ENCODE data around the gene MAN1A2. TPM values are rescaled to one million over a fixed set of nuclear protein-coding genes. Genes with fewer than 3 reads are reported as not detected.

MAN1A2 gene
- polyA plus RNA-seq, 3 donors = 4.0 to 10.5 (median 7.2) TPM

DNA sequence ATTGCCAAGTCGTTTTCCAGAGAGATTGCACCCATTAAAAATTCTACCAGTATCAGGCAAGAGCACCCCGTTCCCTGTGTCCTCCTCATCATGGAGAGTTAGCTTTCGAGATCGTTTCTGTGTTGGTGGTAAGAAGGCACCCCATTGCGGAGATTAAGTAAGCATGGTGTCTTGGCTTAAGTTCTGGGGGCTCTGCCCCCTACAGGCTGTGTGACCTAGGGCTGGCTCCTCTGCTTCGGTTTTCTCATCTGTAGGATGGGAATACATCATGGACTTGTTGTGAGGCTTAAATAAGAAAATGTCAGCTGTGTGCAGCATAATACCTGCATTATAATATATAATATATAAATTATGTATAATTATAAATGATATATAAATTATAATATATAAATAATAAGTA lies 201.8 kb downstream of the MAN1A2 start:
- Mint-ChIP-seq H3K36me3 (no peaks in the 10 kb centered on the region), H3K4me3 (no peak overlapping the region), H3K4me1 (peaks cover 17% of the 10 kb centered on the region), H3K27ac (no peak overlapping the region), H3K27me3 (ENCODE audit: low read depth in 3 of 3) (peaks cover 0 to 5% (median 4%) of the 10 kb centered on the region in 3 donors), H3K9me3 (no peaks in the 10 kb centered on the region)
- no peaks in the 10 kb centered on the region for H4K20me1 ChIP-seq (ENCODE audit: insufficient read depth, low read length)
- peaks cover 8 to 13% of the 10 kb centered on the region in 2 donors for H3K4me1 ChIP-seq (ENCODE audit: control insufficient read depth in 1 of 2, insufficient read depth in 2 of 2, low read length in 2 of 2)
- no peak overlapping the region for H3K4me2 ChIP-seq (replicated peaks; ENCODE audit: extremely low read depth, low read length, poor library complexity, severe bottlenecking)
- no peak overlapping the region for H2AFZ ChIP-seq (ENCODE audit: insufficient read depth, low read depth, low read length, poor library complexity, severe bottlenecking)
- no peaks in the 10 kb centered on the region for H3K9me3 ChIP-seq (replicated peaks in 1 of 2; ENCODE audit: control insufficient read depth in 1 of 2, insufficient read depth in 1 of 2, low read length in 2 of 2)
- H3K79me2 ChIP-seq (ENCODE audit: insufficient read depth, low read length) = no peaks in the 10 kb centered on the region
- intact Hi-C loops (cut with micrococcal nuclease) = no loop called here
- TF ChIP-seq, protein P1, sequence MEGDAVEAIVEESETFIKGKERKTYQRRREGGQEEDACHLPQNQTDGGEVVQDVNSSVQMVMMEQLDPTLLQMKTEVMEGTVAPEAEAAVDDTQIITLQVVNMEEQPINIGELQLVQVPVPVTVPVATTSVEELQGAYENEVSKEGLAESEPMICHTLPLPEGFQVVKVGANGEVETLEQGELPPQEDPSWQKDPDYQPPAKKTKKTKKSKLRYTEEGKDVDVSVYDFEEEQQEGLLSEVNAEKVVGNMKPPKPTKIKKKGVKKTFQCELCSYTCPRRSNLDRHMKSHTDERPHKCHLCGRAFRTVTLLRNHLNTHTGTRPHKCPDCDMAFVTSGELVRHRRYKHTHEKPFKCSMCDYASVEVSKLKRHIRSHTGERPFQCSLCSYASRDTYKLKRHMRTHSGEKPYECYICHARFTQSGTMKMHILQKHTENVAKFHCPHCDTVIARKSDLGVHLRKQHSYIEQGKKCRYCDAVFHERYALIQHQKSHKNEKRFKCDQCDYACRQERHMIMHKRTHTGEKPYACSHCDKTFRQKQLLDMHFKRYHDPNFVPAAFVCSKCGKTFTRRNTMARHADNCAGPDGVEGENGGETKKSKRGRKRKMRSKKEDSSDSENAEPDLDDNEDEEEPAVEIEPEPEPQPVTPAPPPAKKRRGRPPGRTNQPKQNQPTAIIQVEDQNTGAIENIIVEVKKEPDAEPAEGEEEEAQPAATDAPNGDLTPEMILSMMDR (IDR thresholded peaks at IDR 0.05) = no peak
- WGBS (ENCODE audit: insufficient coverage) = 90% methylated on average over 2 of the region's 6 CpGs
- no peak for DNase-seq
- no peaks in the 10 kb centered on the region for H3K27me3 ChIP-seq (ENCODE audit: control insufficient read depth in 2 of 2, insufficient read depth in 2 of 2, low read length in 2 of 2)
- no peak overlapping the region for H3K4me3 ChIP-seq (replicated peaks in 1 of 3; ENCODE audit: low read depth in 2 of 3, low read length in 3 of 3)
- no peaks in the 10 kb centered on the region for H3K36me3 ChIP-seq (replicated peaks in 1 of 2; ENCODE audit: control insufficient read depth in 1 of 2, insufficient read depth in 2 of 2, low read length in 2 of 2)
- H3K27ac ChIP-seq (ENCODE audit: low read depth in 1 of 2, low read length in 2 of 2) = no peak overlapping the region
- H3K9ac ChIP-seq (ENCODE audit: insufficient read depth, low read length, poor library complexity, severe bottlenecking) = no peak overlapping the region

DNA sequence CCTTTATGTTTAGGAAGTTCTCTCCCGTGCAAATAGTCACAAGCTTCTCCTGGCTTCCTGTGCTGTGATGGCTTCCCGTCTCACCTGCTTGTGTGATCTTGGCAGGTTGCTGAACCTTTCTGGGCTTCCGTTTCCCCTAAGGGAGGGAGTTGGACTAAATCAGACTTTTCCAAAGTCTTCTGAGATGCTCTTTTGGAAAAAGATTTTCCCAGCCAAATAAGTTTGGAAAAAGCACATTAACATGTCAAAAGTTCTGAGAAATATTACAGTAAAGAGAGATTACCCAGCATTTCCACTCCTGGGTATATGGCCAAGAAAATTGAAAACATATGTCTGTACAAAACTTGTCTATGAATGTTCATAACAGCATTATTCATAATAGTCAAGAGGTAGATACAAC lies 202.6 kb downstream of the MAN1A2 start:
- H3K27ac ChIP-seq (ENCODE audit: low read depth in 1 of 2, low read length in 2 of 2) = no peak overlapping the region
- peaks cover 8% of the 10 kb centered on the region for H3K4me1 Mint-ChIP-seq
- H3K9me3 ChIP-seq (replicated peaks in 1 of 2; ENCODE audit: control insufficient read depth in 1 of 2, insufficient read depth in 1 of 2, low read length in 2 of 2) = no peaks in the 10 kb centered on the region
- 76% methylated on average over 2 of the region's 3 CpGs for WGBS (ENCODE audit: insufficient coverage)
- no peaks in the 10 kb centered on the region for H3K27me3 ChIP-seq (ENCODE audit: control insufficient read depth in 2 of 2, insufficient read depth in 2 of 2, low read length in 2 of 2)
- no peaks in the 10 kb centered on the region for H3K36me3 ChIP-seq (replicated peaks in 1 of 2; ENCODE audit: control insufficient read depth in 1 of 2, insufficient read depth in 2 of 2, low read length in 2 of 2)
- peaks cover 0 to 6% (median 4%) of the 10 kb centered on the region in 3 donors for H3K27me3 Mint-ChIP-seq (ENCODE audit: low read depth in 3 of 3)
- H4K20me1 ChIP-seq (ENCODE audit: insufficient read depth, low read length) = no peaks in the 10 kb centered on the region
- no peak overlapping the region for H3K9ac ChIP-seq (ENCODE audit: insufficient read depth, low read length, poor library complexity, severe bottlenecking)
- intact Hi-C loops (cut with micrococcal nuclease) = no loop called here
- no peak overlapping the region for H2AFZ ChIP-seq (ENCODE audit: insufficient read depth, low read depth, low read length, poor library complexity, severe bottlenecking)
- H3K4me3 ChIP-seq (replicated peaks in 1 of 3; ENCODE audit: low read depth in 2 of 3, low read length in 3 of 3) = no peak overlapping the region
- no peaks in the 10 kb centered on the region for H3K36me3 Mint-ChIP-seq
- no peak overlapping the region for H3K4me2 ChIP-seq (replicated peaks; ENCODE audit: extremely low read depth, low read length, poor library complexity, severe bottlenecking)
- H3K27ac Mint-ChIP-seq = no peak overlapping the region
- no peak for DNase-seq
- no peak overlapping the region for H3K4me3 Mint-ChIP-seq
- TF ChIP-seq, protein P1 (IDR thresholded peaks at IDR 0.05) = no peak
- H3K9me3 Mint-ChIP-seq = no peaks in the 10 kb centered on the region
- H3K4me1 ChIP-seq (ENCODE audit: control insufficient read depth in 1 of 2, insufficient read depth in 2 of 2, low read length in 2 of 2) = peaks cover 2 to 5% of the 10 kb centered on the region in 2 donors
- no peaks in the 10 kb centered on the region for H3K79me2 ChIP-seq (ENCODE audit: insufficient read depth, low read length)
